H1 (cell line): ENCODE results near the gene LRRFIP1. TPM values are rescaled to one million over a fixed set of nuclear protein-coding genes. Genes with fewer than 3 reads are reported as not detected.

Experiments
- EP300 ChIP-seq, 2 experiments: IDR thresholded peaks; 1 replicate in 1 of 2; 2 replicates in 1 of 2; pipeline ENCODE4 v1.6.1; 2011 to 2012; ENCODE audit warnings: low read depth in 2 of 2, low read length in 2 of 2, mild to moderate bottlenecking in 2 of 2, borderline replicate concordance in 1 of 2, inconsistent platforms in 1 of 2, moderate library complexity in 1 of 2
- HDAC2 ChIP-seq, 2 experiments: fragments of 300-600 bp in 1 of 2; sonication (generic) in 1 of 2; IDR thresholded peaks; 2 replicates each; pipeline ENCODE4 v1.6.1; 2011 to 2012; ENCODE audit warnings: low read depth in 2 of 2, low read length in 2 of 2, mild to moderate bottlenecking in 2 of 2, moderate library complexity in 2 of 2, borderline replicate concordance in 1 of 2, inconsistent platforms in 1 of 2
- JUND ChIP-seq: IDR thresholded peaks from 2 replicates; pipeline ENCODE4 v1.6.1; 2011; ENCODE audit warnings: mild to moderate bottlenecking, improper control_type of control experiment, low read length
- NANOG ChIP-seq: IDR thresholded peaks from 2 replicates; pipeline ENCODE4 v1.6.1; 2011; ENCODE audit warnings: low read length, low read depth, mild to moderate bottlenecking, inconsistent platforms; ENCODE audit not compliant: insufficient read depth, poor library complexity, severe bottlenecking
- NRF1 ChIP-seq: IDR thresholded peaks from 2 replicates; pipeline ENCODE4 v1.6.1; 2011; ENCODE audit warnings: mild to moderate bottlenecking, low read depth, low read length, improper control_type of control experiment
- RNF2 ChIP-seq: fragments of 200-900, 300-1000 bp; sonication (generic); IDR thresholded peaks from 2 replicates; pipeline ENCODE4 v1.7.1; 2016; ENCODE audit warnings: borderline replicate concordance, low read depth, mild to moderate bottlenecking, antibody characterized with exemption, low read length; ENCODE audit not compliant: poor library complexity, severe bottlenecking; ENCODE audit errors: missing control alignments
- SP4 ChIP-seq: IDR thresholded peaks from 2 replicates; pipeline ENCODE4 v1.6.1; 2012; ENCODE audit warnings: low read length, inconsistent platforms
- polyA plus RNA-seq, 7 experiments: library from polyadenylated mRNA; depleted of rRNA in 3 of 7; stranded (reverse) in 5 of 7; unstranded in 2 of 7; fragments of >200 nt in 5 of 7; fragments of 200-250 nt in 2 of 7; gene quantifications; 1 replicate in 5 of 7; 2 replicates in 1 of 7; 4 replicates in 1 of 7; pipeline versions ENCODE4 v1.2.1 to v1.2.3, GENCODE V29; 2011 to 2013; ENCODE audit warnings: missing spikeins in 2 of 7, mixed read lengths in 2 of 7
- total RNA-seq: library from RNA; stranded (reverse); fragmentation: NEBNext Ultra II Directional; extraction: Animal tissue kit (Norgen Biotek cat#: 25700); gene quantifications from 2 replicates; pipeline ENCODE4 v1.2.1, GENCODE V29; 2021
- TF ChIP-seq, protein P1 (sequence below): fragments of 300-600 bp; sonication (generic); IDR thresholded peaks from 2 replicates; pipeline ENCODE4 v1.7.1; 2012; ENCODE audit warnings: low read length, moderate library complexity, mild to moderate bottlenecking, inconsistent platforms; ENCODE audit not compliant: insufficient replicate concordance

LRRFIP1 gene
- total and polyA plus RNA-seq, 2 of the 8 experiments (the other 6 are each of a cell fraction or from before 2014, with no cell fraction given) = 12.1 to 75.8 TPM

DNA sequence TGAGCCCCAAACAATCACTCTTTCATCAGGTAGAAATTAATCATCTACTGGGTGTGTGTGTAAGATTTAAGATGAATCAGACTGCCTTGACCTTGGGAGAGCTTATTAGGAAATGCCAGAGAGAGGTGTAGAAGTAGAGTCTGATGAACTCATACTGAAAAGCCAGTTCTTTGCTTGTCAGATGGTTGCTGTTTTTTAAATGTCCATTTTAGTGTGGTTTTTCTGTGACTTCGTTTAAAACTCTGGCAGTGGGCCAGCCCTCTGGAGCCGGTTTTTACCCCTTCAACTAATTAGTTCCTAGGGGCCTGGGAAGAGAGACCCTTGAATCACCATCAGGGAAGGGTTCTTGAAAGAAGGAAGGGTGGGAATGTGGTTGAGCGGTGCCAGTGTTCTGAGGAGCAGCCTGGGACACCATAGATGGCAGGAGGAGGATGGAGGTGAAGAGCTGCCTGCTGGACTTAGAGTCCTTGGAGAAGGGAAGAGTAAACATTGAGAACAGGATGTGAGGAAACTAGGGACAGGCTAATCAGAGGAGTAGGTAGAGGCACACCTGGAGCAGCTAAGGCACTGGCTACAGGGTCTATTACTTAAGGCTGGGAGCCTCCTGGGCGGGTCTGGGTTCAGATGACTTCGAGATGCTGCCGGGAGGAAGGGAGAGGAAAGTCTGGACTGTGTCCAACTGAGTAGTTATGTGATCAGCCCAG is 66.1 kb downstream of the LRRFIP1 start (continued):
- TF ChIP-seq, protein P1, sequence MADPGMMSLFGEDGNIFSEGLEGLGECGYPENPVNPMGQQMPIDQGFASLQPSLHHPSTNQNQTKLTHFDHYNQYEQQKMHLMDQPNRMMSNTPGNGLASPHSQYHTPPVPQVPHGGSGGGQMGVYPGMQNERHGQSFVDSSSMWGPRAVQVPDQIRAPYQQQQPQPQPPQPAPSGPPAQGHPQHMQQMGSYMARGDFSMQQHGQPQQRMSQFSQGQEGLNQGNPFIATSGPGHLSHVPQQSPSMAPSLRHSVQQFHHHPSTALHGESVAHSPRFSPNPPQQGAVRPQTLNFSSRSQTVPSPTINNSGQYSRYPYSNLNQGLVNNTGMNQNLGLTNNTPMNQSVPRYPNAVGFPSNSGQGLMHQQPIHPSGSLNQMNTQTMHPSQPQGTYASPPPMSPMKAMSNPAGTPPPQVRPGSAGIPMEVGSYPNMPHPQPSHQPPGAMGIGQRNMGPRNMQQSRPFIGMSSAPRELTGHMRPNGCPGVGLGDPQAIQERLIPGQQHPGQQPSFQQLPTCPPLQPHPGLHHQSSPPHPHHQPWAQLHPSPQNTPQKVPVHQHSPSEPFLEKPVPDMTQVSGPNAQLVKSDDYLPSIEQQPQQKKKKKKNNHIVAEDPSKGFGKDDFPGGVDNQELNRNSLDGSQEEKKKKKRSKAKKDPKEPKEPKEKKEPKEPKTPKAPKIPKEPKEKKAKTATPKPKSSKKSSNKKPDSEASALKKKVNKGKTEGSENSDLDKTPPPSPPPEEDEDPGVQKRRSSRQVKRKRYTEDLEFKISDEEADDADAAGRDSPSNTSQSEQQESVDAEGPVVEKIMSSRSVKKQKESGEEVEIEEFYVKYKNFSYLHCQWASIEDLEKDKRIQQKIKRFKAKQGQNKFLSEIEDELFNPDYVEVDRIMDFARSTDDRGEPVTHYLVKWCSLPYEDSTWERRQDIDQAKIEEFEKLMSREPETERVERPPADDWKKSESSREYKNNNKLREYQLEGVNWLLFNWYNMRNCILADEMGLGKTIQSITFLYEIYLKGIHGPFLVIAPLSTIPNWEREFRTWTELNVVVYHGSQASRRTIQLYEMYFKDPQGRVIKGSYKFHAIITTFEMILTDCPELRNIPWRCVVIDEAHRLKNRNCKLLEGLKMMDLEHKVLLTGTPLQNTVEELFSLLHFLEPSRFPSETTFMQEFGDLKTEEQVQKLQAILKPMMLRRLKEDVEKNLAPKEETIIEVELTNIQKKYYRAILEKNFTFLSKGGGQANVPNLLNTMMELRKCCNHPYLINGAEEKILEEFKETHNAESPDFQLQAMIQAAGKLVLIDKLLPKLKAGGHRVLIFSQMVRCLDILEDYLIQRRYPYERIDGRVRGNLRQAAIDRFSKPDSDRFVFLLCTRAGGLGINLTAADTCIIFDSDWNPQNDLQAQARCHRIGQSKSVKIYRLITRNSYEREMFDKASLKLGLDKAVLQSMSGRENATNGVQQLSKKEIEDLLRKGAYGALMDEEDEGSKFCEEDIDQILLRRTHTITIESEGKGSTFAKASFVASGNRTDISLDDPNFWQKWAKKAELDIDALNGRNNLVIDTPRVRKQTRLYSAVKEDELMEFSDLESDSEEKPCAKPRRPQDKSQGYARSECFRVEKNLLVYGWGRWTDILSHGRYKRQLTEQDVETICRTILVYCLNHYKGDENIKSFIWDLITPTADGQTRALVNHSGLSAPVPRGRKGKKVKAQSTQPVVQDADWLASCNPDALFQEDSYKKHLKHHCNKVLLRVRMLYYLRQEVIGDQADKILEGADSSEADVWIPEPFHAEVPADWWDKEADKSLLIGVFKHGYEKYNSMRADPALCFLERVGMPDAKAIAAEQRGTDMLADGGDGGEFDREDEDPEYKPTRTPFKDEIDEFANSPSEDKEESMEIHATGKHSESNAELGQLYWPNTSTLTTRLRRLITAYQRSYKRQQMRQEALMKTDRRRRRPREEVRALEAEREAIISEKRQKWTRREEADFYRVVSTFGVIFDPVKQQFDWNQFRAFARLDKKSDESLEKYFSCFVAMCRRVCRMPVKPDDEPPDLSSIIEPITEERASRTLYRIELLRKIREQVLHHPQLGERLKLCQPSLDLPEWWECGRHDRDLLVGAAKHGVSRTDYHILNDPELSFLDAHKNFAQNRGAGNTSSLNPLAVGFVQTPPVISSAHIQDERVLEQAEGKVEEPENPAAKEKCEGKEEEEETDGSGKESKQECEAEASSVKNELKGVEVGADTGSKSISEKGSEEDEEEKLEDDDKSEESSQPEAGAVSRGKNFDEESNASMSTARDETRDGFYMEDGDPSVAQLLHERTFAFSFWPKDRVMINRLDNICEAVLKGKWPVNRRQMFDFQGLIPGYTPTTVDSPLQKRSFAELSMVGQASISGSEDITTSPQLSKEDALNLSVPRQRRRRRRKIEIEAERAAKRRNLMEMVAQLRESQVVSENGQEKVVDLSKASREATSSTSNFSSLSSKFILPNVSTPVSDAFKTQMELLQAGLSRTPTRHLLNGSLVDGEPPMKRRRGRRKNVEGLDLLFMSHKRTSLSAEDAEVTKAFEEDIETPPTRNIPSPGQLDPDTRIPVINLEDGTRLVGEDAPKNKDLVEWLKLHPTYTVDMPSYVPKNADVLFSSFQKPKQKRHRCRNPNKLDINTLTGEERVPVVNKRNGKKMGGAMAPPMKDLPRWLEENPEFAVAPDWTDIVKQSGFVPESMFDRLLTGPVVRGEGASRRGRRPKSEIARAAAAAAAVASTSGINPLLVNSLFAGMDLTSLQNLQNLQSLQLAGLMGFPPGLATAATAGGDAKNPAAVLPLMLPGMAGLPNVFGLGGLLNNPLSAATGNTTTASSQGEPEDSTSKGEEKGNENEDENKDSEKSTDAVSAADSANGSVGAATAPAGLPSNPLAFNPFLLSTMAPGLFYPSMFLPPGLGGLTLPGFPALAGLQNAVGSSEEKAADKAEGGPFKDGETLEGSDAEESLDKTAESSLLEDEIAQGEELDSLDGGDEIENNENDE = no peak
- TF ChIP-seq SP4 (no peak), EP300 (IDR thresholded peaks at IDR 0.05; ENCODE audit: borderline replicate concordance in 1 of 2, low read depth in 2 of 2, low read length in 2 of 2) (no peak), NANOG (no peak), NRF1 (no peak), RNF2 (no peak), JUND (no peak), HDAC2 (IDR thresholded peaks at IDR 0.05; ENCODE audit: borderline replicate concordance in 1 of 2, low read depth in 2 of 2, low read length in 2 of 2) (no peak)
